Right cardiac atrium (tissue), 5 donors: ENCODE measurements around the gene LZTFL1. TPM values are rescaled to one million over a fixed set of nuclear protein-coding genes. Genes with fewer than 3 reads are reported as not detected.

Experiments used
- ATAC-seq, 2 donors: fragments of 200-7000 bp; cut with Tn5 transposase; one replicate each; pipeline versions ENCODE4 v1.8.0 to v1.9.1; 2020; ENCODE audit warnings: moderate library complexity in 2 of 2, mild to moderate bottlenecking in 1 of 2
- DNase-seq, 3 donors: peaks; one replicate each; pipeline ENCODE4 v3.0.0-alpha.2; 2020
- H3K27ac ChIP-seq: one replicate; pipeline ENCODE4 v1.5.1; 2013; ENCODE audit warnings: mild to moderate bottlenecking, low read length, control low read depth, moderate library complexity
- H3K27me3 ChIP-seq: one replicate; pipeline ENCODE4 v1.6.1; 2013; ENCODE audit not compliant: control insufficient read depth, insufficient read depth
- H3K4me1 ChIP-seq: one replicate; pipeline ENCODE4 v1.6.1; 2013; ENCODE audit warnings: low read length; ENCODE audit not compliant: control insufficient read depth, insufficient read depth
- H3K4me3 ChIP-seq: one replicate; pipeline ENCODE4 v1.5.1; 2013; ENCODE audit warnings: low read length, control low read depth
- H3K9me3 ChIP-seq: one replicate; pipeline ENCODE4 v1.6.1; 2013; ENCODE audit warnings: low read length; ENCODE audit not compliant: control insufficient read depth
- WGBS: extraction: QIAGEN DNeasy Blood & Tissue Kit; methylation state at CpG from one replicate; pipeline ENCODE4 v1.1.7; 2013; 5-methylcytosine and 5-hydroxymethylcytosine counted together
- intact Hi-C, 4 donors: fragments of 100-400 bp; cut with DNase I; formaldehyde crosslinking; loops; one replicate each; pipeline versions ENCODE4 v1.11.0 to v1.14.0; 2022 to 2023
- polyA plus RNA-seq: library from polyadenylated mRNA; stranded (reverse); fragments of 200-250 nt; gene quantifications from one replicate; pipeline ENCODE4 v1.2.3, GENCODE V29; 2013
- total RNA-seq, 4 donors: library from RNA; stranded (reverse); fragmentation: NEBNext Ultra II Directional; extraction: Animal tissue kit (Norgen Biotek cat#: 25700); gene quantifications; one replicate each; pipeline ENCODE4 v1.2.1, GENCODE V29; 2021
- donor health status: healthy with polysubstance abuse.
- donor health status: DM: no; HTN: yes; CAD: no.
- donor health status: DM: no; HTN: no; CAD: no.
- donor health status: DM: no; HTN: yes; CAD: no; lungs with severe emphysema.
- donor health status: DM: yes; HTN: yes; CAD: no.

The LZTFL1 gene
- total and polyA plus RNA-seq, 5 donors: 5.0 to 13.4 (median 11.6) TPM

DNA sequence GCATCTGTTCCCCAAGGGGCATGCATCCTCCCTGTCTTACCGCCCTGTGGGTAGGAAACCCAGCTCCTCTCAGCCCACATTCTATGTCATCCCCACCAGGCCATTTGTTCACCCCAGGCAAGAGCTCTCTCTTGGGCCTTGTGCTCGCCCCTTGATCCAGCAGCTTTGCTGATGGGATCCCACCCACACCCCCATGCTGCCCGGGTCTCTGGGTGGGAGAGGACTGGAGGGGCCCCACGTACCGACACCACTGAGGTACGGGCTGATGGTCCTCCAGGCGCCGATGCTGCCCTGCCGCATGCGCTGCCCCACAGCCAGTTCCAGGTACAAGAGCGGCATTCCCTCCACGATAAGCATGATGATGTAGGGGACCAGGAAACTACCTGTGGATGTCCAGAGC, 60.1 kb downstream of the LZTFL1 start:
- DNase-seq (no peak), ATAC-seq (no peak)
- H3K27ac ChIP-seq: no peak overlapping the region
- intact Hi-C loops: no loop called here
- 94% methylated on average over 12 of the region's 12 CpGs for WGBS
- H3K27me3 ChIP-seq: no peaks in the 10 kb centered on the region
- no peaks in the 10 kb centered on the region for H3K4me1 ChIP-seq
- H3K4me3 ChIP-seq: no peak overlapping the region
- H3K9me3 ChIP-seq: no peaks in the 10 kb centered on the region

GRCh38 chr3:45781271-45781670, 60.6 kb downstream of the LZTFL1 start:
- Histone ChIP-seq H3K4me1 (no peaks in the 10 kb centered on the region), H3K27ac (no peak overlapping the region), H3K27me3 (no peaks in the 10 kb centered on the region), H3K4me3 (no peak overlapping the region), H3K9me3 (no peaks in the 10 kb centered on the region)
- WGBS: 79% methylated on average over 5 of the region's 5 CpGs
- ATAC-seq: no peak
- intact Hi-C loops: no loop called here
- DNase-seq: no peak

- intact Hi-C loops: loop anchor here in 1 of 4 donors (10.0 kb wide), 1 partner anchor 145 kb away; no protein-coding TSS in a partner anchor
- H3K4me1 ChIP-seq: no peaks in the 10 kb centered on the region
- no peaks in the 10 kb centered on the region for H3K9me3 ChIP-seq
- no peaks in the 10 kb centered on the region for H3K27me3 ChIP-seq
- no peak overlapping the region for H3K27ac ChIP-seq
- H3K4me3 ChIP-seq: no peak overlapping the region
- no peak for DNase-seq
- ATAC-seq: no peak
- WGBS: 89% methylated on average over 35 of the region's 35 CpGs
Measured at GRCh38 chr3:45779746-45780735, 61.9 kb downstream of the LZTFL1 start.

DNA sequence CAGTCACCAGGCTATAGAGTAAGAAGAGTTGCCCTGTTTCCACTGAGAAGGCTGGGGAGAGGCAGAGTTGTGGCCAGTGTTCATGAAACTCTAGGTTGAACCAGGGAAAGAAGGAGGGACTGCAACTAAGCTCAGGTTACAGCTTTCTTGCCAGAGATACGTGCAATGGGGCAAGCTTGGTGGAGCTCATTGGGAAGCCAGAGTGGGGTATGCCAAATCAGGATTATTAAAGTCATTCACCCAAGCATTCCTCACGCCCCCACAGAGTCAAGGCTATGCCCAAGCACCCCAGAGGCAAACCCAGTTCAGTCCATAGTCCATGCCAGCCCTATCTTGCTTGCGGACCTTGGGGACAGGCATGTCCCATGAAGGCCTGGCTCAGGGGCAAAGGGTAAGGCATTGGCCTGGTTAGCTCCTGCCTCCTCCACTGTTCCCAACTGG, 63.1 kb downstream of the LZTFL1 start:
- H3K27me3 ChIP-seq: no peaks in the 10 kb centered on the region
- ATAC-seq: no peak
- no peaks in the 10 kb centered on the region for H3K9me3 ChIP-seq
- H3K27ac ChIP-seq: no peak overlapping the region
- intact Hi-C loops: loop anchor here in 1 of 4 donors (10.0 kb wide), 1 partner anchor 146 kb away; no protein-coding TSS in a partner anchor
- no peaks in the 10 kb centered on the region for H3K4me1 ChIP-seq
- 73% methylated on average over 3 of the region's 3 CpGs for WGBS
- no peak overlapping the region for H3K4me3 ChIP-seq
- DNase-seq: no peak

DNA sequence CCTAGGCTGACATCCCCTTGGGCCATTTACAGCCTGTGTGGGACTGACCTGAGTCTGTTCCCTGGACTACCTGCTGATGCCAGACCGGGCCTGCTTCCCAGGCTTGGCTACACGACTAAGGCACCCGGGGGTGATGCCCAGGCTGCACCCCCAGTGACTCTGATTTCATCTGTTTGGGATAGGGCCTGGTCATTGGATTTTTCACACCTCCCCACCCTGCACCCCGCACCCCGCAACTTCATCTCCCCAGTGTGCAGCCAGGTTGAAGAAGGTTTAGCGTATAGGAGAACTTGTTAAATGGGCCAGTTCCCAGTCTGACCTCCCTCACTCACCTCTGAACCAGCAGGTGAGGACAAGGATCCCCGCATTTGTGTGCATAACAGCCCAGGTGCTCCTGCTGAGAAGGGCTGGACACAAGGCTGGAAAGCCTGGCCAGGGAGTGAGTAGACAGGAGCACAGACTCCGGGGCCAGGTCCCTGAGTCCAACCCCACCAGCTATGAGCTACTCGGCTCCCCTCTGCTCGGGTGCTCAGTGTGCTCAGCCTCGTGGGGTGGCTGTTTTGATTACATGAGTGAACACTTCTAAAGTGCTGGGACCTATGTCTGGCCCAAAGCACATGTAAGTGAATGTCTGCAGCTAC, 64.1 kb downstream of the LZTFL1 start:
- Histone ChIP-seq H3K27me3 (no peaks in the 10 kb centered on the region), H3K27ac (no peak overlapping the region), H3K4me1 (no peaks in the 10 kb centered on the region), H3K4me3 (no peak overlapping the region), H3K9me3 (no peaks in the 10 kb centered on the region)
- DNase-seq (no peak), ATAC-seq (no peak)
- intact Hi-C loops: loop anchor here in 1 of 4 donors (10.0 kb wide), 1 partner anchor 147 kb away; no protein-coding TSS in a partner anchor
- WGBS: 88% methylated on average over 11 of the region's 11 CpGs

GRCh38 chr3:45777111-45777745, 64.7 kb downstream of the LZTFL1 start:
- intact Hi-C loops: loop anchor here in 1 of 4 donors (10.0 kb wide), 1 partner anchor 148 kb away; no protein-coding TSS in a partner anchor
- no peak for ATAC-seq
- Histone ChIP-seq H3K9me3 (no peaks in the 10 kb centered on the region), H3K4me3 (no peak overlapping the region), H3K4me1 (no peaks in the 10 kb centered on the region), H3K27me3 (no peaks in the 10 kb centered on the region), H3K27ac (no peak overlapping the region)
- 88% methylated on average over 8 of the region's 8 CpGs for WGBS
- DNase-seq: no peak

DNA sequence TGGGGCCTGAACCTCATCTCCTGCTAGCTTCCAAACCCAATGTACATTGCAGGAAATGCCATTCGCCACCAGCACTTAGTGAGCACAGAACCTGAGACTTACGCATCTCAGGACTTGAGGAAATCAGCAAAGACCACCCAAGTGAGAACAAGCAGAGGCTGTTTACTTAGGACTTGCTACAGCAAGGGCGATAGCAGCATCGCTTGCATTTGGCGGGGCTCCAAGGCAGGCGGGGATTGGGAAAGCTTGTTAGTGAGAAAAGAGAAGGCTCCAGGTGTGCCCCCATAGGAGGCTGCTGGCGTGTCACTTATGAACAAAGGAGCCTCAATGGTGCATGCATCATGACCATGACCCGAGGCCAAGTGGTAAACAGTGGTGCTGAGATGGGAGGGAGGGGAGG, 65.3 kb downstream of the LZTFL1 start:
- Histone ChIP-seq H3K27me3 (no peaks in the 10 kb centered on the region), H3K4me1 (no peaks in the 10 kb centered on the region), H3K4me3 (no peak overlapping the region), H3K27ac (no peak overlapping the region), H3K9me3 (no peaks in the 10 kb centered on the region)
- DNase-seq (no peak), ATAC-seq (no peak)
- 58% methylated on average over 8 of the region's 8 CpGs for WGBS
- intact Hi-C loops: loop anchor here in 1 of 4 donors (10.0 kb wide), 1 partner anchor 148 kb away; no protein-coding TSS in a partner anchor

GRCh38 chr3:45776301-45776595, 65.7 kb downstream of the LZTFL1 start:
- H3K9me3 ChIP-seq: no peaks in the 10 kb centered on the region
- DNase-seq: no peak
- 52% methylated on average over 3 of the region's 3 CpGs for WGBS
- H3K27me3 ChIP-seq: no peaks in the 10 kb centered on the region
- no peak for ATAC-seq
- no peaks in the 10 kb centered on the region for H3K4me1 ChIP-seq
- no peak overlapping the region for H3K27ac ChIP-seq
- no peak overlapping the region for H3K4me3 ChIP-seq
- intact Hi-C loops: loop anchor here in 1 of 4 donors (10.0 kb wide), 1 partner anchor 149 kb away; no protein-coding TSS in a partner anchor

GRCh38 chr3:45775571-45776300, 66.2 kb downstream of the LZTFL1 start:
- Histone ChIP-seq H3K4me1 (no peaks in the 10 kb centered on the region), H3K4me3 (no peak overlapping the region), H3K27me3 (no peaks in the 10 kb centered on the region), H3K9me3 (no peaks in the 10 kb centered on the region), H3K27ac (no peak overlapping the region)
- ATAC-seq: no peak
- DNase-seq: no peak
- 83% methylated on average over 17 of the region's 17 CpGs for WGBS
- intact Hi-C loops: loop anchor here in 1 of 4 donors (10.0 kb wide), 1 partner anchor 149 kb away; no protein-coding TSS in a partner anchor
